Measurements from ENCODE around the gene TOP3A.
A peak's percentile ranks its signal among the peaks of the same experiment; 100 is the strongest.
"Not testable (repeated sequence)": the region's sequence is repeated elsewhere in the genome, so short reads cannot be mapped to it uniquely, and the experiment has no call there.

The TOP3A gene

GRCh38 chr17:18324140-18325050 is 9.6 kb upstream of the TOP3A start:
- no peak for DNase-seq (ENCODE audit: low read depth in 2 of 2)

DNA sequence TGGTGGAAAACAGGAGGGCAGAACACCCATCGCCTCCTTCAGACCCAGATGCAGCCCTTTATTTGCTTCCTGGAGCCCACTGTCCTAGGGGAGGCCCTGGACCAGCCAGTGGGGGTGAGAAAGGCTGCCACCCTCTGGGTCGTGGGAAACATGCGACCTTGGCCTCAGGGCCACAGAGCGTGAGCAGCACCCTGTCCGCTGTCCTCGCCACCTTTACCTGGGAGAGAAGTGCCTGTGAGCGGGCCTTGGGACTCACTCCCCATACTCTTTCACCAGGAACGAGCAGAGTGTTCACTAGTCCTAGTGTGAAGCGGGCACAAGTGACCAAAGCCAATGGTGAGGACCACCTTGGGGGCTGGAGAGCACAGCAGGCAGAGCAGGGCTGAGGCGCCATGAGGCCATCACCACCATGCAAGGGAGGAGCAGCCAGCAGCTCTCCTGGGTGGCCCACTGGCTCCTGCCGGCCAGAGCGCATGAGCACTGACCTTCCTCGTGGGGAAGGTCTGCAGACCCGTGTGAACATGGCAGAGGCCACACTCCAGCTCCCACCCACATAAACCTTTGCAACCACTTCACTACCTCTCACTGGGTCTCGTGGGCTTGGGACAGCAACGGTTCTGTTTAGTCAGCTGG is 8.8 kb upstream of the TOP3A start:
- DNase-seq (ENCODE audit: low read depth in 2 of 2): no peak

DNA sequence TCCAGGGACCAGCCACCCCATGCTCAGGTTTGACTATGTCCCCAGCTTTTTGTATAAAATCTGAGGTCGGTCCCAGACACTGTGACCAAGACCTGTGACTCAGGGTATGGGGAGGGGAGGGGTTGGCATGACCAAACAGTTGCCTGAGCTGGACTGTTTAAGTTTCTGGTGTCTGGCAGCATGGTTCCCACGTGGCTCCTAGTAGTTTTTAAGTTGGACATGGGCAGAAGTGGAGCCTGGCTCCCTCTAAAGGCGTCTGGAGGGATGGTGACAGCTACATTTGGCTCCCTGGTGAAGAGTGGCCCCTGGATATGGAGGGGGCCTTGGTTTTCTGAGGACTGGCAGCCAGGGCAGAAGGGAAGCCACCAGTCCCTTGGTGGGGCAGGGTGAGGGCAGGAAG is 8.2 kb upstream of the TOP3A start:
- no peak for DNase-seq (ENCODE audit: low read depth in 2 of 2)

GRCh38 chr17:18322522-18322921 is 7.7 kb upstream of the TOP3A start:
- no peak for DNase-seq (ENCODE audit: low read depth in 2 of 2)

DNA sequence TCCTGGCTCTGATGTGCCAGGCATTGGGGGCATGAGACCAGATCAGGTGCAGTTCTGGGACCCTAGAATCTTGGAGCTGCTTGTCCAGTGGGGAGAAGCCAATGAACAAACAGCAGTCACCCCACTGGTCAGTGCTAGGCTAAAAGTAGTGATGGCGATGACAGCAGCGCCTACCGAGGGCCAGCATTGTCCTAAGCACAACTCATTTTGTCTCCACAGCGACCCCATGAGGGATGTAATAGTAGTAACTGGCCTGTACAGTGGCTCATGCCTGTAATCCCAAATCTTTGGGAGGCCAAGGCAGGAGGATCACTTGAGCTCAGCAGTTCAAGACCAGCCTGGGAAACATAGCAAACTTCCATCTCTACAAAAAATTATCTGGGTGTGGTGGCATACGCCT is 6.5 kb upstream of the TOP3A start:
- DNase-seq (ENCODE audit: low read depth in 2 of 2): no peak

DNA sequence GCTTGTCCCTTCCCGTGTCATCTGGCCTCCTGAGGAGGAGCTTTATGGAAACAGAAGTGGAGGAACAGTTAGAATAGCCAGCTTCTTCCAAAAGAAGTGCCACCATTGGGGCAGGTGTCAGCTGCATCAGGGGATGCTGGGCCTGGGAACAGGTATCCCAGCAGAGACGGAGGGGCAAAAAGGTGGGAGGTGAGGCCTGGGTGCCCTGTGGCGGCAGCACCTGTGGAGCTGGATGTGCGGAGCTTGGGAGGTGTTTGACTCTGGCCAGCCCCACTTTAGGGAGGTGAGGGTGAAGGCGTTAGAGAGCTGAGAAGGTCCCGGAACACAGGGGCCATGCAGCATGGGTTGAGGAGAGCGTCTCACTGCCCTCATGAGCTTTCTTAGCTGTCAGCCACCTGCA is 5.5 kb upstream of the TOP3A start:
- no peak for DNase-seq (ENCODE audit: low read depth in 2 of 2)

GRCh38 chr17:18319604-18320256 is 4.9 kb upstream of the TOP3A start:
- DNase-seq (ENCODE audit: low read depth in 2 of 2): peak; percentile 9 to 10

DNA sequence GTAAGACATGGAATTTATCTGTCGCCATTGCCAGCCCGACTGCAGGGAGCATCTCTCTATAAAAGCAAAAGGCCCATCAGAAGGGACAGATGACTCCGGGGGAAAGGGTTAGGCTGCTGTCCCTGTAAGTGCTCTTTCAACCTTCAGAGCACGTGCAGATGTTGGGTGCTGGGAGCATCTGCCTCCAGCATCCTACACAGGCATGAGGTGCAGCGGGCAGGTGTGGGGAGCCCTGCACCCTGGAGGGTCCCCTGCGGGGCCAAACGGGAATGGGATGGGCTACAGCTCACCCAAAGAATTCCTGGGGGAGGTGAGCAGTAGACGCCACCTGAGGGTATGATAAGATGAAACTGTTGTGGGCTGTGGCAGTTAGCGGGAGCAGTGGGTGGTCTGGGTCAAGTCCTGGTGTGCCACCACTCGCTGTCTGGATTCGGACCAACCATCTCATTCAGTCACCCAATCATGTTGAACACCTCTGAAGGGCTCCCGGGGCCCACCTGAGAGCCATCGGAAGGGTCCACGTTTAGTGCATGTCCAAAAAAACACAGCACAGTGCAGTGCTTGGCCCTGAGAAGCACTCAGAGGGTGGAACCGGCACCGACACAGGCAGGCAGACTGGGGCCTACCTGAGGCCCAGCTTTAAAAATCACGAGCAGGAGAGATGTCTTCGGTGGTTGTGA is 4.1 kb upstream of the TOP3A start:
- DNase-seq (ENCODE audit: low read depth in 2 of 2): no peak

- no peak for DNase-seq (ENCODE audit: low read depth in 2 of 2)
Observed at GRCh38 chr17:18318117-18318516, 3.3 kb upstream of the TOP3A start.

DNA sequence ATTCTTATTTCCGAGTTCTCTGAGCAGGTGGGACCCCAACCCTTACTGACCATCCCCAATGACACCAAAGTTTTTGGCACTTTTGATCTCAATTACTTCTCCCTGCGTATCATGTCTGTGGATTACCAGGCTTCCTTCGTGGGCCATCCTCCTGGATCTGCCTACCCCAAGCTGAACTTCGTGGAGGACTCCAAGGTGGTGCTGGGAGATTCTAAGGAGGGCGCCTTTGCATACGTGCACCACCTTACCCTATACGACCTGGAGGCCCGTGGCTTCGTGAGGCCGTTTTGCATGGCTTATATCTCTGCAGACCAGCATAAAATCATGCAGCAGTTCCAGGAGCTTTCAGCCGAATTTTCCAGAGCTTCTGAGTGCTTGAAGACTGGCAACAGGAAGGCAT is 1.2 kb upstream of the TOP3A start:
- no peak for DNase-seq (ENCODE audit: low read depth in 2 of 2)

GRCh38 chr17:18315562-18315922 is 748 bp upstream of the TOP3A start:
- DNase-seq (ENCODE audit: low read depth in 2 of 2): no peak

DNA sequence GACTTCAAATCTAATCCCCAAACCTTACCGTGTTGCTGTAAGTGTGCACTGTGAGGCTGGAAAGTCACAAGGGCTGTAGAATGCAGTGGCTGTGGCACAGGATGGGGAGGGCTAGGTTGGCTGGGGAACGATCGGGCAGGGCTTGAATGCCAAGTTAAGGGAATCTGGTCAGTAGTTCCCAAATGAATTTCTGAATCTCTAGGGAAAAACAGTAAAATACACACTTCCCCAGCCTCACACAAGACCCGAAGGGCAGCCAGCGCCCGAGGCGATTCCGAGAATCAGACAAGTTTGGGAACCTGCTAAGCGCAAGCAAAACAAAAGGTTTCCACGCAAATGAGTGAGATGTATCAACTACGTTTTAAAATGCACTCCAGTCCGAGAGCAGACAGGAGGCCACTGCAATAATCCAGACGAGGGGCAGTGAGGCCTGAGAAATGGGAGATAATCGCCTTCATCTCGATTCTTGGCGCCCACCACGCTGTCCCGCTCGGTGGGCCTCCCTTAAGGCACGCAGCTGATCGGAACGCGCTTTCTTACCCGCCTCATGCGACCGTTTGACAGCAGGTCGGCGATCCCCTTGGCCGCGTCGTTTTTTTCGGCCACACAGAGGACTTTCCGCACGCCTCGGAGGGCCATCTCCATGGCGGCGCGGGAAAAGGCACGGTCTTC is 599 bp downstream of the TOP3A start:
- DNase-seq (ENCODE audit: low read depth in 2 of 2): no peak

GRCh38 chr17:18309202-18309601 is 5.6 kb downstream of the TOP3A start:
- no peak for DNase-seq (ENCODE audit: low read depth in 2 of 2)

- not testable (repeated sequence) for DNase-seq (ENCODE audit: low read depth in 2 of 2)
Observed at GRCh38 chr17:18303206-18303605, 11.6 kb downstream of the TOP3A start.

GRCh38 chr17:18300725-18301480 is 13.9 kb downstream of the TOP3A start:
- no peak for DNase-seq (ENCODE audit: low read depth in 2 of 2)

GRCh38 chr17:18298061-18298460 is 16.7 kb downstream of the TOP3A start:
- not testable (repeated sequence) for DNase-seq (ENCODE audit: low read depth in 2 of 2)

DNA sequence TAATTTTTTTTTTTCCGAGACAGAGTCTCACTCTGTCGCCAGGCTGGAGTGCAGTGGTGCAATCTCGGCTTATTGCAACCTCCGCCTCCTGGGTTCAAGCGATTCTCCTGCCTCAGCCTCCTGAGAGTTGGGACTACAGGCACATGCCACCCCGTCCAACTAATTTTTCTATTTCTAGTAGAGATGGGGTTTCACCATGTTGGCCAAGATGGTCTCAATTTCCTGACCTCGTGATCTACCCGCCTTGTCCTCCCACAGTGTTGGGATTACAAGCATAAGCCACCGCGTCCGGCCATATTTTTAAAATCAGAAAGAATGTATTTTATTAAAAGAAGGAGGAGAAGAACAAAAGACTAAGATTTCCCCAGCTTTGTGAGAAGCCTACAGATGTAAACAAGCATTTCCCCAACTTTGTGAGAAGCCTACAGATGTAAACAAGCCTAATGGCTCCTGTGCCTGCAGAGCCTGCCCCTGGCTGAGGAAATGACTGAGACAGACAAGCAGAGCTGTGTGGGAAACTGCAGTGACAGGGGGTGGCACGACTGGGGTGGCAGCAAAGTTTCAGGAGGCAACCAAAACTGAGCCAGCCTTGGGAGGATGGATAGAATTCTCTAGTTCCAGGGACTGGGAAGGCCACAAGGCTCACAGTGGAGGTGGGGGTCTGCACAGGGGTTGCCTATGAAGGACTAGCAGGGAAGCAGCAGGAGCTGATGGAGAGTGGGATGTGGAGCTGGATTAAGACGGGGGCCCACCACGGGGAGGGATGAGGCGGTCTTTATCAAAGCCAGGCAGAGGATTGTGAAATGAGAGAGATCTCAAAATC is 22.9 kb downstream of the TOP3A start:
- no peak for DNase-seq (ENCODE audit: low read depth in 2 of 2)

- DNase-seq (ENCODE audit: low read depth in 2 of 2): no peak
Observed at GRCh38 chr17:18285296-18285695, 29.5 kb downstream of the TOP3A start.

DNA sequence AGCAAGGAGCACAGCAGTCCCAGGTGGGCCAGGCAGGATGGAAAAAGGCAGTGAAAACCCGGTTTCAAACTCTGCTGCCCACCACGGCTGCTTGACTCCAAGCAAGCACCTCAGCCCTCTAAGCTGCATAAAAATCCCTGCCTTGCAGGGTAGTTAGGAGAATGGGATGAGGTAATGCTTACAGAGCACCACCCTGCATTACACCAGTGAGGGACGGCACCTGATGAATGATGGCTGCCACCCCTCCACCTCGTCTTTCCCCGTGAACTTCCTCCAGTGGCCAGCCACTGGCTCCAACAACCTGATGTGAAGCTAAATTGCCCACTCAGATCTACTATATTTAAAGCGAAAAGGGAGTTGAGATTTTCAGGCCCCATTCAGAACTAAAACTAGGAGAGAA is 33.0 kb downstream of the TOP3A start:
- DNase-seq (ENCODE audit: low read depth in 2 of 2): no peak

GRCh38 chr17:18280766-18281371 is 33.9 kb downstream of the TOP3A start:
- DNase-seq (ENCODE audit: low read depth in 2 of 2): no peak

All from fibroblast of skin of left biceps (primary cell).